Stimulated activated CD8-positive, alpha-beta memory T cell treated with anti-CD3 and anti-CD28 coated beads, Interleukin-7, amount 100 ng/mL, for 48 hours (primary cell): ENCODE results near the gene SYTL5.

ENCODE experiments used
- DNase-seq, 2 donors: peaks; one replicate each; pipeline ENCODE4 v3.0.0-alpha.2; 2020; ENCODE audit warnings: low read depth in 1 of 2; ENCODE audit errors: extremely low read depth in 1 of 2

SYTL5 gene

DNA sequence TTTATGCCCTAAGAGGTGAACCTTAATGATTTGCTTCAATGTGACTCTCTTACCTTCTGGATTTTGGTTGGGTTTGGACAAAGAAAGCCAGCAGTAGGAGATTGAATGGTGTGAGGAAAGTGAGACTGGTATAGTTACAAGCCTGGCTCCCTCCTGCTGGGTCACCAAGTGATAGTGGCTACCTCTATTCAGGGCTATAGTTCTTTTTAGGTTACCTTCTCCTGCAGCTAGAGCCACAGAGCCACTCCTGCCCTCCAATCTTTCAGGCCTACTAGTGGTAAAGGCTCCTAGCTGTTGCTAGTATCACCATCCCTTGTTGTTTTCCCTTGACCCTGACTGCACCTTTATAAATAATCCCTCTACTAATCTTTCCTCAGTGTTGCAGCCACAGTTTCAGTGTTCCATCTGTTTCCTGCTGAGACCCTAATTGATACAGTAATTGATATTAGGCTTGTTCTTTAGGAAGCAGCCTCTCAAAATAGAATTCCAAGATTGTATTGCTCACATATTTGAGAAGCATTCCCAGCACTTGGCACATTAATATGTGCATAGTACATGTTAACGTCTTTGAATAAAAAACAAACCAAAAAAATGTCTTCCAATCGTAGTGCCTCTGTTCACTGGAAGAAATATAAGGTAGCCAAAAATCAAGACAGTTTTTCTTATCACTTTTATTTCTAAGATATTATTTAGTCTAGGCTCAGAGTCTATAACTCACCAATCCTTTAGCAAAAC, 132.0 kb downstream of the SYTL5 start:
- DNase-seq = no peak

DNA sequence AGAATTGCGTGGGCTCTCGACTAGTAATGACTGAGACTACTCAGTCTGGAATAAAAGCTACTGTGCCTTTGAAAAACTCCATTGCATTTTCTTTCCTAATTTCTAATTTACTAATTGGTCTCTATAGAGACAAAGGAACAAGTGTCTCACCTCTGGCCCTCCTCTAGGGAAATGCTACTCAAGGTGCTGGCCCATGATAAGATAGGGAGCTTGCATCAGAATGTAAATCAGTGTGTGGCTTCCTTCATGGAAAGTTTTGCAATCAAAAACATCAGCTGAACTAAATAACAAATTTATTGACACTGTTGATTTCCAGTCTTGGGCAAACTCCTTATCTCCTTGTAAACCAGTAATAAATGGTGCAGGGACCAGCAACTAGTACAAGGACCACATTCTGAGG, 132.5 kb downstream of the SYTL5 start:
- DNase-seq = no peak

DNA sequence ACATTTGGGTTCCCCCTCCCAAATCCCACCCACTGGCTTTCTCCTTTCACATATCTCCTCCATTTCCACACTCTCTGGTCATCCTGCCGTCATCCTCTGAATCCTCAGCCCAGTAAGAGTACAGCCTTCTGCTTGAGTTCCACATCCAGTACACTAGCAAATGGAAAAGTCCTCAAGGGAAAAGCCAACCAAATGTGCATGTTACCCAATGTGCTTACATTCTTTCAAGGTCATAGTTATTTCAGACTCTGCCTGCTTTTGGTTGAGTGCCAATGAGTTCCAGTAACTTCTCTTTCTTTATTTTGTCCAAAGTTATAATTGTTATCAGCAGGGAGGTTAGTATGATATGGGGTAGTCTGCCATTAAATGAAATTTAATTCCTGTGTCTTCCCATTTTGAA, 136.3 kb downstream of the SYTL5 start:
- DNase-seq = no peak

DNA sequence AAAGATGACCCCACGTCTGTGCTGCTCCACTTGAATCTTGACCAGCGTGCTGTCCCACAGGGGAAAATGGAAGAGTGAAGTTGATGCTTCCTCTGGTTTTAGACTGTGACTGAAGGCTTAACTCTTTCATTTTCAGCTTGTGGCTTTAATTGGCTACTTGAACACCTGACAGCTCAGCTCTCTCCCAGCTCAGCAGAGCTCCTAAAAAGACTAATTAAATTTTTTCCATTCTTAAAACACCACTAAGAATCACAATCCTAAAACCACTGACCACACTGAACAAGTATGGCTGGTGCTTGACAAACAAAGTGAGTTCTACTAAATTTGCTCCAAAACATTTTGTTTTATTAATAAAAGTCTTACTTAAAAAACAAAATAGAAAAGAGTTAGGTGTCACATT, 142.7 kb downstream of the SYTL5 start:
- DNase-seq = no peak

DNA sequence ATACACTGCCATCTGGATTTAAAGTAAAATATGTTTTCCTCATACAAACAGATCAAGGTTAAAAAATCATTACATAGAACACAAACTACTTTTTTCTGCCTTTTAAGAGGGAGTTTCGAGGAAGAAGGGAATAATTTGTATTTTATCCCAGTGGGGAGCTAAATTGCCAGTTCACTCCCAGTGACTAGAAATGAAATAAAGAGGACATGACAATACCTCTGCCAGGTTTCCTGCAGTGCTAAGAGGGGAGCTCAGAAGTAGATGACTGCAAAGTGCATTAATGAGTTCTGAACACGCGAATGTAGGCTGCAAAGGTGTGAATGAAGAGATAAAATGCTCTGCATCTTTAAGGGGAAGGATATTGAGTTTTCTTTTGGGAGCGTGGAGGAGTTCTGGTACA, 144.6 kb downstream of the SYTL5 start:
- DNase-seq = no peak

DNA sequence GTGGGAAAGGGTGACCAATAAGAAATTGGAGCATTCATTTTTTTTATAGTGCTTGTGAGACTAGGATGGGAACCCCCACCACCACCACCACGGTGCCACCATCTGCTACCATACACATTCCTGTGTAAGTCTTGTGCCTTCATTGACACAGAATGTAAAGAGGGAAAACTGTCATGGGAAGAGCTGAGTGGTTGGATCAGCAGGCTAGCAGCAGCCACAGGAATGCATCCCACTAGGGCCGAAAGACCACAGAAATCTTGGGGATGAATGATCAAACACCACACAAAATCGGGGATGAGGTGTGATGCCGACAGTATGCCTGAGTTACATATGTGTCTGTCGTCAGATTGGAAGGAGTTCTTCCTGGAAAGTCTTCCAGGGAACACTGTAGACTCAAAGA, 145.1 kb downstream of the SYTL5 start:
- no peak for DNase-seq

DNA sequence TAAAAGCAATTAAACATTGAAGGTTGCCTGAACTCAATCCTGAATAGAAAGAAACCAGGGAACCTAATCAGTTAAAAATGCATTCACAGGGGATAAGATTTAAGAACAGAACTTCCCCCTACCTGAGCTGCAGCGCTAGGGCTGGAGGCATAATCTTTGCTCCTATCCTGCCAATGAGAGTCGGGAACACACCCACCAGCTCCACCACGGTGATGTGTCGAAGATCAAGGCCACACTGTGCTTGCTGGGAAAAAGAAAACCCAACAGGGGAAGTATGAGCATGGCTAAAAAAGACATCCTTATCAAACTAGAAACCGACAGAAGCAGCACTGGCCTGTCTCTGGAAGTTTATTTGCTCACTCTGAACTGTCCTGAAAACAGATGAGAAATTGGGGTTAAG, 148.0 kb downstream of the SYTL5 start:
- no peak for DNase-seq

DNA sequence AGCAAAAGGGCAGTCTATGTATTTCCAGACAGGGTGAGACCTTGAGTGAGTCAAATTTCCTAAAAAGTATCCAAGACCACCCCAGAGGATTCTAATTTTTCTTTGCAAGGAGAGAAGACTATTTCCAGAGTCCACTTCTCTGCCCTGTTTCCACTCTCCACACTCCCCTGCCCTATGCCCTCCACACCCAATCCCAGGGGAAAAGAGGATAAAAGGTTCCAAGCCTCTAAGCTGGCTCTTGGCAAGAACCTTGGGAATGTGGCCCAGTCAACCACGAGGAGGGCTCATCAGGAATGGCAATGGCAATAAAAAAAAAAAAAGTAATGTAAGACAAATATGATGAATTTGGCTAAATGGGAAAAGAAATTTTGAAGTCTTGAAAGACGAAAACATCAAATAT, 148.5 kb downstream of the SYTL5 start:
- no peak for DNase-seq

DNA sequence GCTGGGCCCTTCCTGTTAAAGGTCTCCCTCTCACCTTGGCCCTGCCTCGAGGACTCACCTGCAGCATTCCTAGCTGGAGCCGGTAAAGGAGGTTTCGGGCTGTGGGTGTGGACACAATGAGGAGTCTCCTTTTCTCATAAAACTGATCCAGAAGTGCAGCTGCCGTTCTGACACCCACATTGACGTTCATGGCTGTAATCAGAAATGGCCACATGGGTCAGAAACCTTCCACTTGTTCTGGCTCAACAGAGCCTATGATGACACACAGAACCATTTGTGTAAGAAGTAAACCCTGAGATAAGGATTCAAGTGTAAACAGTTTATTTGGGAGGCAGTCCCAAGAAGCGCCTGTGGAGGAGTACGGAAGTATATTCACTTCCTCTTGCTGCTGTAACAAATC, 150.5 kb downstream of the SYTL5 start:
- no peak for DNase-seq

DNA sequence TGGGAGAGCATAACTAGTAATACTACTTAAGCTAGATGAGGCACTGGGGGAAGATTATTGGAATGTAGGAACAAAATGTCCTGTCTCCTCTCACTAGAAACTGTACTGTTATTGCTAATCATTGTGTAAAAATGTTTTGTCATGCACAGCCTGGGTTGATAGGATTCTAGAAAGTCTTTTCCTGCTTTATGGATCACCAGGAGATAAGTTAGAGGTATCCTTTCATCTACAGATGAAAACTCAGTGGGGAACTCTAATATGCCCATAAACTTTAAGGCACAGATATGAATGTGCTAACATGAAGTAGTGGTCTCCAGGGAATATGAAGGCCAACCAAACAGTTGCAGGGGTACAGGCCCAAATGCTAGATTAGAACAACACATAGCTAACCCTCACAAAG, 156.8 kb downstream of the SYTL5 start:
- no peak for DNase-seq

DNA sequence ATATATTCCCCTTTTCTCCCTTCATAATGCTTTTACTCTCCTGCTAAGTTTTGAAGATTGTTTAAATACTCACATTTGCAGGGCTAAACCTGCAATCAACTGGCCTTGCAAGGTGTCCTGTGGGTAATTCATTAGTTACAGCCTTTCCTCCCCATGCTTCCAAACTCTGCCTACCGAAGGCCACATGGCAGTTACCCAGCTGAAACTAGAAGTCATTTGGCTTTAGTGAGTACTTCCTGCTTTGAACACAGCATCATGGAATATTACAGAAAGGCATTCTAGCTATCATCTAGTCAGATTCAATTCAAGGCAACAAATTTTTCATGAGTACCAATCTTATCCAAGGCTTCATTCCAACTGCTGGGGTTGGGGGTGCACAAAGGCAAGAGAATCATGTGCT, 158.7 kb downstream of the SYTL5 start:
- no peak for DNase-seq

DNA sequence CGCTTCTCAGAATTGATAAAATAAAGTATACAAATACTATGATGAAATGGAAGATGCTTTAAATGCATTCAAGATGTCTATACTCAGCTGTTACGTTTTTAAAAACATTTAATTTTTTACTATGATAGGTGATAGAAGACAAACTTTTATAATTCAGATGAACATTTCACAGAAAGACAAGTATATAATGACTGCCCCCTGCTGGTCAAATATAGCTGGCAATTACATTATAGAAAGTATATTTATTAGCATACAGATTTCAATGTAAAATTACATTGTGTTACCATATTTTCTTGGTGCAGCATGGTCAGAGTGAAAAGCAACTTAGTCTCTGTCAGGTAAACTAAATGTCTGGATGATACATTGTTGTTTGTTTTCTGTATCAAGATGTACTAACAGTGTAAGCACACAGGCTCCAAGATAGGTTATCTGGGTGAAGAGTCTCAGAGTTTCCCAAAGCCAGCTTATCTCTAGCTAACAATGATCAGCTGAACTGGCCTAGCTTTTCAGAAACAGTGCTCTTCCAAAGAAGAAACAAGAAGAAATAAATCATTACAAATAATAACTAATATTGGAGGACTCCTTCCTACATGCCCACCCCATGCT, 160.2 kb downstream of the SYTL5 start:
- no peak for DNase-seq

DNA sequence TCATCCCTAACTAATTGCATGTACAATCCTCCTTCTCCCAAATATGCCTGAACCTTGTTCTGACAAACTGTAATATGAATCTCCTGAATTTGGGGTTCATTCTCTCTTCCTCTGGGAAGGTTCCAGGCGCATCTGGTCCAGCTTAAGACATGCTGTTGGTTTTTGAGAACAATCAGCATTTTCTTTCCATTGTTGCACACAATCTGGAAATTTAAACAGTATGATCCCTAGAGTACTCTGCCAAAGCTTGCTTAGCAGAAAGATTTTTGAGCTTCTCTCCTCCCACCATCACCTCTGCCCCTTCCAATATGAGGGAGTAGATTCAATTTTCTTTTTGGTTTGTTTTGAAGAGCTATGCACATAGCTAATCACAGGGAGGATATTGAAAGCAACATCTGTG, 164.2 kb downstream of the SYTL5 start:
- no peak for DNase-seq

DNA sequence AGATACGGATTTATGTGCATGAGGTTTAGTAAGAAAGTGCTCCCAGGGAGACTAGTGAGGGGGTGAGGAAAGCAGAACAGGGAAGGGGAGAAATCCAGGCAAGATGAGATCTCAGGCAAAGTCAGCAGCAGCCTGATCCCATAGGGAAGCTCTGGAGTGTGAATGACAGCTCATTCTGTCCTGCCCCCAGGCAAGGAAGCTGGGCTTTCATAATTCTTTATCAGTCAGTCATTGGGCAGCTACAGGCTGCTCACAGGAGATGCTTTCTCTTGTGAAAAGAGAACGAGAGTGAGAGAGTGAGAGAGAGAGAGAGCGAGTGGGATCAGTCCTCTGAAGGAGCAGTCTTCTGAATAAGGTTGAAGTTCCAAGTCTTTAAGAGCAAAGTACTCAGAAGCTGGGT, 166.2 kb downstream of the SYTL5 start:
- no peak for DNase-seq

DNA sequence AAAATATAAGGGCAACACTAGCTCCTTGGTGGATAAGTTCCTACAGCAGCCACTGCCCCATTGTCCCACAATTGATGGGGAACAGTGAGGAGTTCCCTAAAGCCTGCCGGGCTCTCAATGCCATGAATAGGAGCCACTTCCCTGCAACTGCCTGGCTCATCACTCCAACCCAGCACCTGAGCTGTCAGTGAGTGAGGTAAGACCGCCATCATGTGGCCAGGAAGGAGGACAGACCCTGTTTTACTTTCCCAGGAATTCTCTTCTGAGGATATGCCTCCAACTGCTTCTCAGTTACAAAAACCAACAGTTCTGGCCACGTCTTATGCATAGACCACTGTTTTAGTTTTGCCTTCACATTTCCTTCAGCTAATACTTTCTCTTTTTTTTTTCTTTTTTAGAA, 168.8 kb downstream of the SYTL5 start:
- no peak for DNase-seq

DNA sequence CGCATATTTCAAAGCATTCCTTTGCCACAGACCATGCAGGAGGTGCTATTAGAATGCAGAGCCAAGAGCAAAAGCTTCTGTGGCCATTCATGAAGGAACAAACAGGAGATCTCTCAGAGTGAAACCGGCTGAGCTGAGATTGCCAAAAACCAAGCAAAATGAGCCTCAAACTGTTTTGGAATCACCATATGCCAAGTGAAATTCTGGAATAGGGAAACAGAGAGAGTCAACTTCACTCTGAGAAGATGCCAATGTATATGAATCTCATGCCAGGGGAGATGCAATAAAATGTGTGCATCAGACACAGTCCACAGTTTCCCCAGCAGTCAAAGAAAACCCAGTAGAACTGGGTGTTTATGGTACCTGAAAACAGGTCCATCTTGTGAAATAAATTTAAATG, 172.0 kb downstream of the SYTL5 start:
- DNase-seq = no peak
